K562 (cell line): Measurements from ENCODE around the gene ADIPOR1. TPM values are rescaled to one million over a fixed set of nuclear protein-coding genes. Genes with fewer than 3 reads are reported as not detected.
A peak's percentile ranks its signal among the peaks of the same experiment; 100 is the strongest.

Experiments used
- CBX2 ChIP-seq: fragments of 200-600 bp; sonication (generic); IDR thresholded peaks from one replicate; pipeline ENCODE4 v1.6.1; 2012; ENCODE audit warnings: mild to moderate bottlenecking, low read length, inconsistent platforms; ENCODE audit not compliant: insufficient read depth, poor library complexity, severe bottlenecking
- DLX4 ChIP-seq: fragments of 250-450 bp; sonication (Bioruptor Pico); IDR thresholded peaks from 2 replicates; pipeline ENCODE4 v1.6.1; 2021; ENCODE audit warnings: mild to moderate bottlenecking
- E2F1 ChIP-seq: sonication (generic); formaldehyde crosslinking; IDR thresholded peaks from 2 replicates; pipeline ENCODE4 v1.8.1; 2023; ENCODE audit warnings: mild to moderate bottlenecking, missing genetic modification reagents, moderate library complexity
- ETV5 ChIP-seq: sonication (generic); formaldehyde crosslinking; IDR thresholded peaks from 2 replicates; pipeline ENCODE4 v1.4.0; 2020; ENCODE audit warnings: low read depth, mild to moderate bottlenecking, missing genetic modification reagents
- EZH2 ChIP-seq: IDR thresholded peaks from 2 replicates; pipeline ENCODE4 v1.6.1; 2012; ENCODE audit warnings: low read depth, mild to moderate bottlenecking, inconsistent platforms, low read length, borderline replicate concordance
- FOXJ2 ChIP-seq: fragments of 200-800 bp; sonication (Bioruptor generic); IDR thresholded peaks from 2 replicates; pipeline ENCODE4 v1.6.1; 2016; ENCODE audit warnings: missing genetic modification characterization, missing compliant biosample characterization
- PATZ1 ChIP-seq: fragments of 250-450 bp; sonication (Bioruptor Pico); IDR thresholded peaks from 2 replicates; pipeline ENCODE4 v1.5.0; 2020; ENCODE audit warnings: mild to moderate bottlenecking, borderline replicate concordance
- RFX7 ChIP-seq: fragments of 250-450 bp; sonication (Bioruptor Pico); IDR thresholded peaks from 2 replicates; pipeline ENCODE4 v1.5.1; 2021; ENCODE audit warnings: mild to moderate bottlenecking
- SMARCA4 ChIP-seq: fragments of 450-650 bp; IDR thresholded peaks from 2 replicates; pipeline ENCODE4 v1.6.1; 2016
- SREBF2 ChIP-seq: sonication (generic); formaldehyde crosslinking; IDR thresholded peaks from 2 replicates; pipeline ENCODE4 v1.4.0; 2020; ENCODE audit warnings: mild to moderate bottlenecking, missing genetic modification reagents
- TAF1 ChIP-seq: IDR thresholded peaks from 2 replicates; pipeline ENCODE4 v1.6.1; 2011; ENCODE audit warnings: mild to moderate bottlenecking, low read length, moderate library complexity; ENCODE audit not compliant: insufficient read depth, control insufficient read depth, severe bottlenecking; ENCODE audit errors: extremely low read depth
- TRIM28 ChIP-seq: fragments of 450-650 bp; IDR thresholded peaks from 2 replicates; pipeline ENCODE4 v1.6.1; 2017
- ZNF263 ChIP-seq: sonication (generic); formaldehyde crosslinking; IDR thresholded peaks from 2 replicates; pipeline ENCODE4 v1.8.0; 2022; ENCODE audit warnings: mild to moderate bottlenecking, missing genetic modification reagents, borderline replicate concordance
- ZNF274 ChIP-seq: IDR thresholded peaks from 2 replicates; pipeline ENCODE4 v1.6.1; 2011; ENCODE audit warnings: low read depth, mild to moderate bottlenecking, low read length, moderate library complexity, borderline replicate concordance
- polyA plus RNA-seq, 8 experiments: library from polyadenylated mRNA; depleted of rRNA in 4 of 8; stranded (reverse) in 5 of 8; unstranded in 3 of 8; fragments of >200 nt; fragmentation: Nextera tagmentation in 2 of 8; fragmentation: Illumina TruSeq in 1 of 8; extraction: Ambion mirVana in 2 of 8; extraction: Trizol in 1 of 8; gene quantifications; 2 replicates each; pipeline versions ENCODE4 v1.2.1 to v1.2.3, GENCODE V29; 2011 to 2014; ENCODE audit warnings: inconsistent platforms in 1 of 8, missing spikeins in 1 of 8
- total RNA-seq, 7 experiments: library from RNA; depleted of rRNA in 6 of 7; stranded (reverse); fragments of >200 nt in 6 of 7; fragmentation: Illumina TruSeq in 2 of 7; extraction: Trizol in 2 of 7; gene quantifications; 2 replicates each; pipeline versions ENCODE4 v1.2.1 to v1.2.3, GENCODE V29; 2011 to 2021; ENCODE audit warnings: low replicate concordance in 1 of 7
- TF ChIP-seq, protein P1 (sequence below): fragments of 450-650 bp; IDR thresholded peaks from 2 replicates; pipeline ENCODE4 v1.7.1; 2018; ENCODE audit warnings: mild to moderate bottlenecking, low read depth; ENCODE audit not compliant: partially characterized antibody
- TF ChIP-seq, protein P2 (sequence below): sonication (generic); formaldehyde crosslinking; IDR thresholded peaks from 2 replicates; pipeline ENCODE4 v1.8.0; 2022; ENCODE audit warnings: mild to moderate bottlenecking, missing genetic modification reagents
- TF ChIP-seq, protein P3 (sequence below): sonication (generic); formaldehyde crosslinking; IDR thresholded peaks from 2 replicates; pipeline ENCODE4 v1.9.0; 2022; ENCODE audit warnings: mild to moderate bottlenecking, missing genetic modification reagents

ADIPOR1 gene
- total and polyA plus RNA-seq, 9 of the 15 experiments (the other 6 are each of a cell fraction or from before 2014, with no cell fraction given) = 29.0 to 217 (median 100) TPM

GRCh38 chr1:202926581-202927491 is 31.3 kb downstream of the ADIPOR1 start, which contains the start of gene KLHL12 (continued):
- peak; percentile 83 for TF ChIP-seq TAF1
- peak; percentile 25; the same call in 1 of the 2 replicates for TF ChIP-seq SMARCA4
- no peak for TF ChIP-seq TRIM28
- no peak for TF ChIP-seq ZNF274
- no peak for TF ChIP-seq CBX2
- TF ChIP-seq, protein P1, sequence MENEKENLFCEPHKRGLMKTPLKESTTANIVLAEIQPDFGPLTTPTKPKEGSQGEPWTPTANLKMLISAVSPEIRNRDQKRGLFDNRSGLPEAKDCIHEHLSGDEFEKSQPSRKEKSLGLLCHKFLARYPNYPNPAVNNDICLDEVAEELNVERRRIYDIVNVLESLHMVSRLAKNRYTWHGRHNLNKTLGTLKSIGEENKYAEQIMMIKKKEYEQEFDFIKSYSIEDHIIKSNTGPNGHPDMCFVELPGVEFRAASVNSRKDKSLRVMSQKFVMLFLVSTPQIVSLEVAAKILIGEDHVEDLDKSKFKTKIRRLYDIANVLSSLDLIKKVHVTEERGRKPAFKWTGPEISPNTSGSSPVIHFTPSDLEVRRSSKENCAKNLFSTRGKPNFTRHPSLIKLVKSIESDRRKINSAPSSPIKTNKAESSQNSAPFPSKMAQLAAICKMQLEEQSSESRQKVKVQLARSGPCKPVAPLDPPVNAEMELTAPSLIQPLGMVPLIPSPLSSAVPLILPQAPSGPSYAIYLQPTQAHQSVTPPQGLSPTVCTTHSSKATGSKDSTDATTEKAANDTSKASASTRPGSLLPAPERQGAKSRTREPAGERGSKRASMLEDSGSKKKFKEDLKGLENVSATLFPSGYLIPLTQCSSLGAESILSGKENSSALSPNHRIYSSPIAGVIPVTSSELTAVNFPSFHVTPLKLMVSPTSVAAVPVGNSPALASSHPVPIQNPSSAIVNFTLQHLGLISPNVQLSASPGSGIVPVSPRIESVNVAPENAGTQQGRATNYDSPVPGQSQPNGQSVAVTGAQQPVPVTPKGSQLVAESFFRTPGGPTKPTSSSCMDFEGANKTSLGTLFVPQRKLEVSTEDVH = peak; percentile 71
- peak; percentile 84; the same call in 1 of the 2 replicates for TF ChIP-seq ZNF263
- TF ChIP-seq E2F1 = peak; percentile 44; the same call in 1 of the 2 replicates
- TF ChIP-seq, protein P2, sequence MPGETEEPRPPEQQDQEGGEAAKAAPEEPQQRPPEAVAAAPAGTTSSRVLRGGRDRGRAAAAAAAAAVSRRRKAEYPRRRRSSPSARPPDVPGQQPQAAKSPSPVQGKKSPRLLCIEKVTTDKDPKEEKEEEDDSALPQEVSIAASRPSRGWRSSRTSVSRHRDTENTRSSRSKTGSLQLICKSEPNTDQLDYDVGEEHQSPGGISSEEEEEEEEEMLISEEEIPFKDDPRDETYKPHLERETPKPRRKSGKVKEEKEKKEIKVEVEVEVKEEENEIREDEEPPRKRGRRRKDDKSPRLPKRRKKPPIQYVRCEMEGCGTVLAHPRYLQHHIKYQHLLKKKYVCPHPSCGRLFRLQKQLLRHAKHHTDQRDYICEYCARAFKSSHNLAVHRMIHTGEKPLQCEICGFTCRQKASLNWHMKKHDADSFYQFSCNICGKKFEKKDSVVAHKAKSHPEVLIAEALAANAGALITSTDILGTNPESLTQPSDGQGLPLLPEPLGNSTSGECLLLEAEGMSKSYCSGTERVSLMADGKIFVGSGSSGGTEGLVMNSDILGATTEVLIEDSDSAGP = no peak
- peak; percentile 71; the same call in 1 of the 2 replicates for TF ChIP-seq FOXJ2 (tag)
- TF ChIP-seq, protein P3, sequence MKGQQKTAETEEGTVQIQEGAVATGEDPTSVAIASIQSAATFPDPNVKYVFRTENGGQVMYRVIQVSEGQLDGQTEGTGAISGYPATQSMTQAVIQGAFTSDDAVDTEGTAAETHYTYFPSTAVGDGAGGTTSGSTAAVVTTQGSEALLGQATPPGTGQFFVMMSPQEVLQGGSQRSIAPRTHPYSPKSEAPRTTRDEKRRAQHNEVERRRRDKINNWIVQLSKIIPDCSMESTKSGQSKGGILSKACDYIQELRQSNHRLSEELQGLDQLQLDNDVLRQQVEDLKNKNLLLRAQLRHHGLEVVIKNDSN (CRISPR knock-in tag) = peak; percentile 99
- peak; percentile 67; the same call in 1 of the 2 replicates for TF ChIP-seq ETV5
- no peak for TF ChIP-seq PATZ1
- TF ChIP-seq RFX7 (CRISPR knock-in tag) = no peak
- TF ChIP-seq EZH2 = no peak
- TF ChIP-seq SREBF2 (CRISPR knock-in tag) = no peak
- TF ChIP-seq DLX4 (CRISPR knock-in tag) = no peak
